ENCODE data around the gene E2F1. TPM values are rescaled to one million over a fixed set of nuclear protein-coding genes. Genes with fewer than 3 reads are reported as not detected.
A peak's percentile ranks its signal among the peaks of the same experiment; 100 is the strongest.

The E2F1 gene
- polyA plus RNA-seq, 1 experiment = 2.6 TPM

- Histone ChIP-seq H3K27ac (ENCODE audit: low read depth, low read length) (no peak overlapping the region), H3K27me3 (ENCODE audit: control insufficient read depth, insufficient read depth, low read length) (no peaks in the 10 kb centered on the region), H3K4me3 (ENCODE audit: low read depth, low read length) (no peak overlapping the region), H3K9me3 (ENCODE audit: control insufficient read depth, insufficient read depth, low read length) (no peaks in the 10 kb centered on the region; the same call in 1 of the 2 replicates)
- no peak for TF ChIP-seq CTCF (IDR thresholded peaks at IDR 0.05; ENCODE audit: low read depth, low read length)
- DNase-seq (ENCODE audit: low read depth, low spot score) = no peak
- POLR2A ChIA-PET = no interaction called here
- CTCF ChIA-PET = no interaction called here
These were observed 10.1 kb downstream of the E2F1 start for GRCh38 chr20:33676121-33676520.

GRCh38 chr20:33675136-33675959, 10.8 kb downstream of the E2F1 start:
- no peak for TF ChIP-seq CTCF (IDR thresholded peaks at IDR 0.05; ENCODE audit: low read depth, low read length)
- DNase-seq (ENCODE audit: low read depth, low spot score) = no peak
- Histone ChIP-seq H3K4me3 (ENCODE audit: low read depth, low read length) (peak overlapping the region; percentile 69), H3K9me3 (ENCODE audit: control insufficient read depth, insufficient read depth, low read length) (no peaks in the 10 kb centered on the region; the same call in 1 of the 2 replicates), H3K27ac (ENCODE audit: low read depth, low read length) (peak overlapping the region; percentile 52), H3K27me3 (ENCODE audit: control insufficient read depth, insufficient read depth, low read length) (no peaks in the 10 kb centered on the region)
- ChIA-PET POLR2A (interaction anchor here (1.3 kb wide), 1 partner anchor 10 kb away, joined by 3 read pairs; no protein-coding TSS in a partner anchor), CTCF (interaction anchor here (0.7 kb wide), 1 partner anchor 7 kb away, joined by 3 read pairs; no protein-coding TSS in a partner anchor)

GRCh38 chr20:33674294-33675135, 11.7 kb downstream of the E2F1 start, which contains the start of gene NECAB3:
Gene NECAB3 (minus strand): TSS chr20:33674428. CDS start chr20:33674352, 76 bp downstream.
- no peak for DNase-seq (ENCODE audit: low read depth, low spot score)
- no peaks in the 10 kb centered on the region; the same call in 1 of the 2 replicates for H3K9me3 ChIP-seq (ENCODE audit: control insufficient read depth, insufficient read depth, low read length)
- TF ChIP-seq CTCF (IDR thresholded peaks at IDR 0.05; ENCODE audit: low read depth, low read length) = no peak
- H3K27ac ChIP-seq (ENCODE audit: low read depth, low read length) = peak within 1 kb of the TSS; percentile 47
- ChIA-PET POLR2A (interaction anchor here (1.3 kb wide), 1 partner anchor 11 kb away, joined by 3 read pairs; no protein-coding TSS in a partner anchor), CTCF (interaction anchor here (0.6 kb wide), 1 partner anchor 162 kb away, joined by 3 read pairs; no protein-coding TSS in a partner anchor)
- H3K4me3 ChIP-seq (ENCODE audit: low read depth, low read length) = peak within 1 kb of the TSS; percentile 69
- no peaks in the 10 kb centered on the region for H3K27me3 ChIP-seq (ENCODE audit: control insufficient read depth, insufficient read depth, low read length)

GRCh38 chr20:33673410-33674293, 12.5 kb downstream of the E2F1 start:
- H3K27me3 ChIP-seq (ENCODE audit: control insufficient read depth, insufficient read depth, low read length) = no peaks in the 10 kb centered on the region
- peak overlapping the region; percentile 69 for H3K4me3 ChIP-seq (ENCODE audit: low read depth, low read length)
- H3K9me3 ChIP-seq (ENCODE audit: control insufficient read depth, insufficient read depth, low read length) = no peaks in the 10 kb centered on the region; the same call in 1 of the 2 replicates
- no peak for TF ChIP-seq CTCF (IDR thresholded peaks at IDR 0.05; ENCODE audit: low read depth, low read length)
- POLR2A ChIA-PET = interaction anchor here (1.3 kb wide), 1 partner anchor 12 kb away, joined by 3 read pairs; no protein-coding TSS in a partner anchor
- H3K27ac ChIP-seq (ENCODE audit: low read depth, low read length) = peak overlapping the region; percentile 21
- CTCF ChIA-PET = interaction anchor here (0.6 kb wide), 2 partner anchors 162 to 230 kb away, joined by 3 read pairs; partner anchors contain the start of gene SNTA1
- no peak for DNase-seq (ENCODE audit: low read depth, low spot score)

Measured in AG04450 (cell line).